HEK293T (cell line): Measurements from ENCODE around the gene RNF113B.

Experiments used
- CTCF ChIA-PET: fragments of 350-600 bp; formaldehyde crosslinking; extraction: SDS; loops from one replicate; lab custom pipeline; 2021; ENCODE audit warnings: antibody characterized with exemption, inconsistent platforms; lab: Yijun Ruan, JAX
- POLR2A ChIA-PET: fragments of 350-600 bp; formaldehyde crosslinking; extraction: SDS; loops from one replicate; lab custom pipeline; 2020; ENCODE audit warnings: antibody characterized with exemption, inconsistent platforms; lab: Yijun Ruan, JAX
- DNase-seq: peaks from one replicate; pipeline ENCODE4 v3.0.0; 2012; ENCODE audit warnings: mixed read lengths; ENCODE audit errors: extremely low spot score
- ARNT ChIP-seq: fragments of 450-650 bp; IDR thresholded peaks from 2 replicates; pipeline ENCODE4 v1.6.1; 2017; ENCODE audit warnings: mild to moderate bottlenecking
- BHLHE40 ChIP-seq: fragments of 450-650 bp; IDR thresholded peaks from 2 replicates; pipeline ENCODE4 v1.6.1; 2016; ENCODE audit warnings: mild to moderate bottlenecking, moderate library complexity, borderline replicate concordance
- CTBP1 ChIP-seq: fragments of 450-650 bp; IDR thresholded peaks from 2 replicates; pipeline ENCODE4 v1.6.1; 2016; ENCODE audit warnings: borderline replicate concordance
- ELF4 ChIP-seq: fragments of 450-650 bp; IDR thresholded peaks from 2 replicates; pipeline ENCODE4 v1.6.1; 2017; ENCODE audit warnings: antibody characterized with exemption
- FOXA1 ChIP-seq: fragments of 450-650 bp; IDR thresholded peaks from 2 replicates; pipeline ENCODE4 v1.6.1; 2016; ENCODE audit warnings: mild to moderate bottlenecking
- FOXK2 ChIP-seq: fragments of 450-650 bp; IDR thresholded peaks from 2 replicates; pipeline ENCODE4 v1.6.1; 2016; ENCODE audit warnings: mild to moderate bottlenecking
- FOXM1 ChIP-seq: fragments of 450-650 bp; IDR thresholded peaks from 2 replicates; pipeline ENCODE4 v1.6.1; 2017; ENCODE audit warnings: mild to moderate bottlenecking, borderline replicate concordance
- HDGF ChIP-seq: fragments of 450-650 bp; IDR thresholded peaks from 2 replicates; pipeline ENCODE4 v1.6.1; 2017; ENCODE audit warnings: antibody characterized with exemption, borderline replicate concordance
- L3MBTL2 ChIP-seq: fragments of 450-650 bp; conservative IDR thresholded peaks from 2 replicates; pipeline ENCODE4 v1.6.1; 2016; ENCODE audit warnings: mild to moderate bottlenecking
- LEF1 ChIP-seq: fragments of 450-650 bp; IDR thresholded peaks from 2 replicates; pipeline ENCODE4 v1.6.1; 2017; ENCODE audit warnings: mild to moderate bottlenecking, borderline replicate concordance
- NFRKB ChIP-seq: fragments of 450-650 bp; IDR thresholded peaks from 2 replicates; pipeline ENCODE4 v1.6.1; 2016; ENCODE audit warnings: mild to moderate bottlenecking, moderate library complexity
- SP1 ChIP-seq: fragments of 450-650 bp; IDR thresholded peaks from 2 replicates; pipeline ENCODE4 v1.6.1; 2017
- SUZ12 ChIP-seq: fragments of 450-650 bp; IDR thresholded peaks from 2 replicates; pipeline ENCODE4 v1.6.1; 2016; ENCODE audit warnings: mild to moderate bottlenecking
- TARDBP ChIP-seq: fragments of 450-650 bp; IDR thresholded peaks from 2 replicates; pipeline ENCODE4 v1.6.1; 2016
- ZNF384 ChIP-seq: fragments of 450-650 bp; IDR thresholded peaks from 2 replicates; pipeline ENCODE4 v1.6.1; 2016
- TF ChIP-seq, protein P1 (sequence below): fragments of 450-650 bp; IDR thresholded peaks from 2 replicates; pipeline ENCODE4 v1.6.1; 2016

The RNF113B gene

DNA sequence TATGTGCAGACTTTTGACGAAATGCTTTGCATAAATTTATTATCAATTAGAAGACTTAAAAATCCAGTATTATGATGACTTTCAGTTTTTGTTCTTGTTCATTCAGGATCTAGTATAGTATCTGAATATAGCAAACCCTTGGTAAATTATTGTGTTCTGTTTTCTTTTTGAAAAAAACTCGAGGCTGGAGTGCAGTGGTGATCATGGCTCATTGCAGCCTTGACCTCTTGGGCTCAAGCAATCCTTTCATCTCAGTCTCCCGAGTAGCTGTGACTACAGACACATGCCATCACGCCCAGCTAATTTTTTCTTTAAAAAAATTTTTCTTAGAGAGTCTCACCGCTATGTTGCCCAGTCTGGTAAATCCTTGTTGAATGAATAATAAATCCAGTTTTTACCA, 29.5 kb downstream of the RNF113B start:
- ChIA-PET POLR2A (no interaction called here), CTCF (no interaction called here)
- TF ChIP-seq TARDBP (no peak), BHLHE40 (no peak), ELF4 (no peak), FOXA1 (no peak), L3MBTL2 (no peak), SUZ12 (no peak), ZNF384 (no peak), HDGF (no peak)
- TF ChIP-seq, protein P1, sequence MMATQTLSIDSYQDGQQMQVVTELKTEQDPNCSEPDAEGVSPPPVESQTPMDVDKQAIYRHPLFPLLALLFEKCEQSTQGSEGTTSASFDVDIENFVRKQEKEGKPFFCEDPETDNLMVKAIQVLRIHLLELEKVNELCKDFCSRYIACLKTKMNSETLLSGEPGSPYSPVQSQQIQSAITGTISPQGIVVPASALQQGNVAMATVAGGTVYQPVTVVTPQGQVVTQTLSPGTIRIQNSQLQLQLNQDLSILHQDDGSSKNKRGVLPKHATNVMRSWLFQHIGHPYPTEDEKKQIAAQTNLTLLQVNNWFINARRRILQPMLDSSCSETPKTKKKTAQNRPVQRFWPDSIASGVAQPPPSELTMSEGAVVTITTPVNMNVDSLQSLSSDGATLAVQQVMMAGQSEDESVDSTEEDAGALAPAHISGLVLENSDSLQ: no peak
- no peak for DNase-seq

DNA sequence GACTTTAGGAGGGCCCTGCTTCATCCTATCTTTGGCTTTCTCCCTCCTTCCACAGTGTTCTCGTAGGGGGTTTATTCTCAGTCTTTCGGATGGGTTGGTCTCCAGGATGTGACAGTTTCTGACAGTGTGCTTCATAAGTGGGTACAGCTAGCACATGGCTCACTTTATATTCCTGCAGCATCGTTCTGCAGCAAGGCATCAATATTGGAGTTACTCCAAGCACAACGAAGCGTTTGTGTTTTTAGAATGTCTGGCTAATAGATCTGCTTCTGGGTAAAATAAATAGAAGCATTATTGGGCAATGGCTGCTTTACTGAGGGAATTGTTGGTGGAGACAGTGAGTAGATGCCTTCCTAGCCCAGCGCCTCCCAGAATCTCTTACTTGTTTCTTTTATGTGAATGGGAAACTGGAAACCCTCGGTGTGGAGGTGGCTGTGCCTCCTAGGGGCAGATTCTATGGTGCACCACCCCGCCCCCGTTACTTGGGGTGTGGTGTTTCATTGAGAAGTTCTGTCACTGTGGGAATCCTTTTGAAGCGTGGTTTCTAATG, 32.2 kb downstream of the RNF113B start:
- TF ChIP-seq FOXK2: no peak
- no peak for TF ChIP-seq BHLHE40
- TF ChIP-seq SP1: no peak
- no peak for TF ChIP-seq TARDBP
- no peak for TF ChIP-seq ELF4
- TF ChIP-seq L3MBTL2: no peak; the same call in none of the 2 replicates
- TF ChIP-seq HDGF: no peak
- TF ChIP-seq FOXA1: no peak
- CTCF ChIA-PET: no interaction called here
- DNase-seq: peak; percentile 39
- POLR2A ChIA-PET: no interaction called here

DNA sequence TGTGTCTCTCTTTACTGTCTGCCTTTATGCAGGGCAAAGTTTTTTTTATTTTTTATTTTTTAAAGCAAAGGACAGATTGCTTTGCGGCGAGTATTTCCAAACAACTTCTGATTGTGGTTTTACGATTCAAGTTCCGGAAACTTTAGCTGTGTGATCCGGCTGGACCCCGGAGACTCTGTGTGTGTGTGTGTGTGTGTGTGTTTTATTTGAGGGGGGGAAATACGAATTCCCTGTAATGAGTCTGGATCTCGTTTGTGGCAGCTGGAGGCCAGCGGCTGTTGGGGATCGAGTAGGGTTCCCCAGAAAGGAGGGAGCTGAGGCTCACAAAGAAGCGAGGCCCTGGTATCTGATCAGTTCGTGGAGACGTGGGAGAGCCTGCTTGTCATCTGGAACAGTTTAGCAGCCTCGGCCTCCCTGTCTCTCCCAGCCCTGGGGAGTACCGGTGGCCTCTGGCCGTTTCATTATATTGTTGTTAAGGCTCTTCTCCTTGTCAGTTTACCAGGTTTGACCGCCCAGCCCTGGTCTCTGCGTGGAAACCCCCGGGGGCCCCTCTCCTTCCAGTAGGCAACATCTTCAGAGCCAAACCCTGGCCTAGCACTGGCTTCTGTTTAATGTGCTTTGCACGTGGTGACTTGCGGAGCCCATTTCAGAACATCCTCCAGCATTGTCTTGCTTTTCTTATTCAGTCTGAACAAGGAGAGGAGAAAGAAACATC, 32.9 kb downstream of the RNF113B start:
- no peak for DNase-seq
- CTCF ChIA-PET: no interaction called here
- TF ChIP-seq FOXA1: no peak
- no peak for TF ChIP-seq NFRKB
- no peak for TF ChIP-seq FOXM1
- TF ChIP-seq SP1: no peak
- TF ChIP-seq L3MBTL2: no peak; the same call in 1 of the 2 replicates
- TF ChIP-seq BHLHE40: no peak
- TF ChIP-seq, protein P1: no peak
- TF ChIP-seq ELF4: no peak
- TF ChIP-seq LEF1: no peak
- no peak for TF ChIP-seq TARDBP
- no peak for TF ChIP-seq FOXK2
- no peak for TF ChIP-seq ARNT
- no peak for TF ChIP-seq HDGF
- no peak for TF ChIP-seq CTBP1
- no peak for TF ChIP-seq SUZ12
- no peak for TF ChIP-seq ZNF384
- POLR2A ChIA-PET: no interaction called here

DNA sequence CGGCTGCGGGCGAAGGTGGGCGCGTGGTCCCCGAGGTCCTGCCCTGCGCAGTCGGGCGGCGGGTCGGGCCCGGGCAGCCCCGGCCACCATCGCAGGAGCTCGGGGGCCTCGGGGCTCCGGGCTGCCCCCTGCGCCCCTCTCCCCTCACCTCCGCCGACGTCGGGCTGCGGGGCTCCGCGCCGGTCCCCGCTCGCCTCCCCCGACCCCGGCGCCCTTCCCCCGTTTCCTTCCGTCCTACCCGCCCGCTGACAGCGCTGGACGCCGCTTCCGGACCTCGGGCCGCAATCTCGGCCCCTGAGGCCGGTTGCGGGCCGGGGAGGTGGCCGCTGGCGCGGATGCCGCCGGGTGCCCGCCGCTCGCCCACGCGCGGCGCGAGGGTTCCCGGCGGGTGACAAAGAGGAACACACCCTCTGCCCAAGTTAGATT, 33.5 kb downstream of the RNF113B start:
- peak; percentile 16 for DNase-seq
- CTCF ChIA-PET: no interaction called here
- POLR2A ChIA-PET: no interaction called here
- no peak for TF ChIP-seq FOXK2
- TF ChIP-seq, protein P1: no peak
- no peak for TF ChIP-seq FOXM1
- TF ChIP-seq SP1: no peak
- TF ChIP-seq ELF4: no peak
- no peak for TF ChIP-seq L3MBTL2
- no peak for TF ChIP-seq ARNT
- TF ChIP-seq FOXA1: no peak
- TF ChIP-seq SUZ12: no peak
- TF ChIP-seq CTBP1: no peak
- no peak for TF ChIP-seq HDGF
- no peak for TF ChIP-seq NFRKB

DNA sequence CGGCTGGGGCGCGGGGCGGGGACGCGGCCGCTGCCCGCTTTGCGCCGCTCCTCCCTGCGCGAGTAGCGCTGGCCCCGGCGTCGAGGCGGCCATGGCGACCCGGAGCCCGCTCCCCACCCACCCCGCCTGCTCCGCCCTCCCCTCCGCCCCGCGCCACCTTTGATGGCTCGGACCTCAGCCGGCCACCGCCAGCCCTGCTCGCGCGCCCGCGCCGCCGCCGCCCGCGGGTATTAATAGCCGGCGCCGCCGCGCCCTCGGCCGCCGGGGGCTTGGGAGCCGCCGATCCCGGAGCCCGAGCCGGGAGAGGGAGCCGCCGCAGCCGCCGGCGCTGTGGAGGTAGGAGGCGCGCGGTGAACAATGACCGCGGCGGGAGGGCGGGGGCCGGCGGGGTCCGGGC, 33.9 kb downstream of the RNF113B start:
- POLR2A ChIA-PET: no interaction called here
- TF ChIP-seq HDGF (no peak), ELF4 (no peak), CTBP1 (no peak), FOXM1 (no peak), SUZ12 (no peak), ZNF384 (no peak), LEF1 (no peak), NFRKB (no peak), BHLHE40 (no peak), FOXK2 (no peak)
- DNase-seq: no peak
- CTCF ChIA-PET: no interaction called here
